ENCODE measurements around the gene HPD.

- TF ChIP-seq, protein P1, sequence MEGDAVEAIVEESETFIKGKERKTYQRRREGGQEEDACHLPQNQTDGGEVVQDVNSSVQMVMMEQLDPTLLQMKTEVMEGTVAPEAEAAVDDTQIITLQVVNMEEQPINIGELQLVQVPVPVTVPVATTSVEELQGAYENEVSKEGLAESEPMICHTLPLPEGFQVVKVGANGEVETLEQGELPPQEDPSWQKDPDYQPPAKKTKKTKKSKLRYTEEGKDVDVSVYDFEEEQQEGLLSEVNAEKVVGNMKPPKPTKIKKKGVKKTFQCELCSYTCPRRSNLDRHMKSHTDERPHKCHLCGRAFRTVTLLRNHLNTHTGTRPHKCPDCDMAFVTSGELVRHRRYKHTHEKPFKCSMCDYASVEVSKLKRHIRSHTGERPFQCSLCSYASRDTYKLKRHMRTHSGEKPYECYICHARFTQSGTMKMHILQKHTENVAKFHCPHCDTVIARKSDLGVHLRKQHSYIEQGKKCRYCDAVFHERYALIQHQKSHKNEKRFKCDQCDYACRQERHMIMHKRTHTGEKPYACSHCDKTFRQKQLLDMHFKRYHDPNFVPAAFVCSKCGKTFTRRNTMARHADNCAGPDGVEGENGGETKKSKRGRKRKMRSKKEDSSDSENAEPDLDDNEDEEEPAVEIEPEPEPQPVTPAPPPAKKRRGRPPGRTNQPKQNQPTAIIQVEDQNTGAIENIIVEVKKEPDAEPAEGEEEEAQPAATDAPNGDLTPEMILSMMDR (IDR thresholded peaks at IDR 0.05; ENCODE audit: borderline replicate concordance, extremely low read depth, low read length, poor library complexity, severe bottlenecking) = no peak
- no peak for TF ChIP-seq EZH2 (IDR thresholded peaks at IDR 0.05; ENCODE audit: borderline replicate concordance, low read depth, low read length, severe bottlenecking)
Measured at GRCh38 chr12:121815263-121815662, 43.4 kb downstream of the HPD start.
